ENCODE results near the gene NFYC. TPM values are rescaled to one million over a fixed set of nuclear protein-coding genes. Genes with fewer than 3 reads are reported as not detected.
A peak's percentile ranks its signal among the peaks of the same experiment; 100 is the strongest.
"Not testable (repeated sequence)": the region's sequence is repeated elsewhere in the genome, so short reads cannot be mapped to it uniquely, and the experiment has no call there.

Gene NFYC
- total and polyA plus RNA-seq, 7 donors, result 38.0 to 53.5 (median 41.8) TPM

DNA sequence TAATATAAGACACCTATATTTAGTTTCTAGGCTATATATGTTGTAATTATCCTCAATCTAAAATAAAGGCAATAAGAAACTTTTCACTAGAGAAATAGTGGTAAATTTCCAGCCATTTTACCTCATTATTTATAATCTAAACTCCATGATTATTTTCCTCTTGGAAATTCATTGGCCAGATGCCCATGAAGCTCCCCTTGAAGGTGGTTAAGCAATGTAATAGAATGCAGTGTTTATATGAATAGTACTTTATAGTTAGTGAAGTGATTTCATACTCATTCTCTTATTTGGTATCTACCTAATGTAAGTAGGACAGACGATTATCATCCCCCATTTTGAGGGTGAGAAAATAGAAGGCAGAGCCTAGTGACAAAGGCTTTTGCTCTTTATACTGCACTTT, 26.5 kb downstream of the NFYC start:
- H3K27me3 ChIP-seq, result no peaks in the 10 kb centered on the region
- no peak overlapping the region for H3K4me3 ChIP-seq
- 33 to 84% methylated on average over 1 of the region's 1 CpG for WGBS, 2 donors
- no peaks in the 10 kb centered on the region for H3K9me3 ChIP-seq
- peak overlapping the region in 2 of 4 donors; percentile 54 to 63 for H3K27ac ChIP-seq
- no peaks in the 10 kb centered on the region for H3K36me3 ChIP-seq
- intact Hi-C loops (cut with DNase I), result no loop called here
- no peak for TF ChIP-seq POLR2A (IDR thresholded peaks at IDR 0.05)
- TF ChIP-seq EP300 (IDR thresholded peaks at IDR 0.05), result no peak
- TF ChIP-seq, protein P1, sequence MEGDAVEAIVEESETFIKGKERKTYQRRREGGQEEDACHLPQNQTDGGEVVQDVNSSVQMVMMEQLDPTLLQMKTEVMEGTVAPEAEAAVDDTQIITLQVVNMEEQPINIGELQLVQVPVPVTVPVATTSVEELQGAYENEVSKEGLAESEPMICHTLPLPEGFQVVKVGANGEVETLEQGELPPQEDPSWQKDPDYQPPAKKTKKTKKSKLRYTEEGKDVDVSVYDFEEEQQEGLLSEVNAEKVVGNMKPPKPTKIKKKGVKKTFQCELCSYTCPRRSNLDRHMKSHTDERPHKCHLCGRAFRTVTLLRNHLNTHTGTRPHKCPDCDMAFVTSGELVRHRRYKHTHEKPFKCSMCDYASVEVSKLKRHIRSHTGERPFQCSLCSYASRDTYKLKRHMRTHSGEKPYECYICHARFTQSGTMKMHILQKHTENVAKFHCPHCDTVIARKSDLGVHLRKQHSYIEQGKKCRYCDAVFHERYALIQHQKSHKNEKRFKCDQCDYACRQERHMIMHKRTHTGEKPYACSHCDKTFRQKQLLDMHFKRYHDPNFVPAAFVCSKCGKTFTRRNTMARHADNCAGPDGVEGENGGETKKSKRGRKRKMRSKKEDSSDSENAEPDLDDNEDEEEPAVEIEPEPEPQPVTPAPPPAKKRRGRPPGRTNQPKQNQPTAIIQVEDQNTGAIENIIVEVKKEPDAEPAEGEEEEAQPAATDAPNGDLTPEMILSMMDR (IDR thresholded peaks at IDR 0.05), result no peak
- TF ChIP-seq POLR2AphosphoS5 (IDR thresholded peaks at IDR 0.05), result no peak
- peaks cover 0 to 95% (median 70%) of the 10 kb centered on the region in 4 donors for H3K4me1 ChIP-seq
- no peak for DNase-seq

GRCh38 chr1:40720493-40720892, 29.0 kb downstream of the NFYC start:
- H3K36me3 ChIP-seq, result no peaks in the 10 kb centered on the region
- H3K27ac ChIP-seq, result peak overlapping the region in 2 of 4 donors; percentile 54 to 77
- 93 to 95% methylated on average over 3 of the region's 3 CpGs for WGBS, 2 donors
- TF ChIP-seq, protein P1 (IDR thresholded peaks at IDR 0.05), result no peak
- TF ChIP-seq POLR2A (IDR thresholded peaks at IDR 0.05), result no peak
- TF ChIP-seq EP300 (IDR thresholded peaks at IDR 0.05), result no peak
- no peak for TF ChIP-seq POLR2AphosphoS5 (IDR thresholded peaks at IDR 0.05)
- intact Hi-C loops (cut with DNase I), result no loop called here
- H3K4me3 ChIP-seq, result no peak overlapping the region
- no peaks in the 10 kb centered on the region for H3K9me3 ChIP-seq
- no peaks in the 10 kb centered on the region for H3K27me3 ChIP-seq
- peaks cover 0 to 100% (median 79%) of the 10 kb centered on the region in 4 donors for H3K4me1 ChIP-seq
- DNase-seq, result no peak

- intact Hi-C loops (cut with DNase I), result no loop called here
- 72 to 80% methylated on average over 3 of the region's 3 CpGs for WGBS, 2 donors
- peaks cover 0 to 87% (median 75%) of the 10 kb centered on the region in 4 donors for H3K4me1 ChIP-seq
- H3K4me3 ChIP-seq, result no peak overlapping the region
- peak overlapping the region; percentile 22 to 77 (median 62) for H3K27ac ChIP-seq
- DNase-seq, result no peak
- no peaks in the 10 kb centered on the region for H3K27me3 ChIP-seq
- H3K36me3 ChIP-seq, result no peaks in the 10 kb centered on the region
- H3K9me3 ChIP-seq, result no peaks in the 10 kb centered on the region
- TF ChIP-seq POLR2A (IDR thresholded peaks at IDR 0.05) (no peak), POLR2AphosphoS5 (IDR thresholded peaks at IDR 0.05) (no peak), EP300 (IDR thresholded peaks at IDR 0.05) (no peak)
- TF ChIP-seq, protein P1 (IDR thresholded peaks at IDR 0.05), result no peak
Measured at GRCh38 chr1:40722622-40723021, 31.1 kb downstream of the NFYC start.

DNA sequence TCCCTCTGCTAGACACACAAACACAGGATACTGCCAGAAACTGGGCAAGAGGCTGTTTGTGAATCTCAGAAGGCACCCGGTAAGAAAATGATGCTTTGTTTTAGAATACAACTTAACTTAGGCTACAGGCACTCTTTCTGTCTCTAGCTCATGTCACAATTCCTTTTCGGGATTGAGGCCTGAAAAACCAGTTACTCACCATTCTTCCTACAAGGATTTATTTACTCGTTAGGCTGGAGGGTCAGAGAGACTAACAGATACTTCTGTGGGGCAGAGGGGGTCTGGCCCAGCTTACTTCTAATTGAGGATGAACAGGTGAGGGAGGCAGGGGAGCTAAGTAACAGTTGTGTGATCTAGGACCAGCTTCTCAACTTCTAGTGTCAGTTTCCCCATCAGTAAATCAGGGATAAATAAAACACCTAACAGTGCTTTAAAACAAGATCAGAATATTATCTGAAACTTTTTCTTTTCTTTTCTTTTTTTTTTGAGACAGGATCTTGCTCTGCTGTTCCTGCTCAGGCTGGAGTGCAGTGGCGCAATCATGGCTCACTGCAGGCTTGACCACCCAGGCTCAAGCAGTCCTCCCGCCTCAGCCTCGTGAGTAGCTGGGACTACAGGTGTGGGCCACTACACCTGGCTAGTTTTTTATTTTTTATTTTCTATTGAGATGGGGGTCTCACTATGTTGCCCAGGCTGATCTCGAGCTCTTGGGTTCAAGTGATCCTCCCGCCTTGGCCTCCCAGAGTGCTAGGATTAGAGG, 31.9 kb downstream of the NFYC start:
- Histone ChIP-seq H3K9me3 (no peaks in the 10 kb centered on the region), H3K27ac (peak overlapping the region; percentile 22 to 77 (median 62)), H3K36me3 (no peaks in the 10 kb centered on the region), H3K27me3 (no peaks in the 10 kb centered on the region), H3K4me1 (peaks cover 0 to 84% (median 70%) of the 10 kb centered on the region in 4 donors), H3K4me3 (no peak overlapping the region)
- no peak for DNase-seq
- intact Hi-C loops (cut with DNase I), result no loop called here
- no peak for TF ChIP-seq EP300 (IDR thresholded peaks at IDR 0.05)
- TF ChIP-seq POLR2A (IDR thresholded peaks at IDR 0.05), result no peak
- TF ChIP-seq, protein P1 (IDR thresholded peaks at IDR 0.05), result no peak
- TF ChIP-seq POLR2AphosphoS5 (IDR thresholded peaks at IDR 0.05), result no peak
- WGBS, 2 donors, result 87 to 91% methylated on average over 8 of the region's 8 CpGs

- H3K36me3 ChIP-seq; intact Hi-C loops (cut with DNase I); H3K4me3 ChIP-seq; H3K27me3 ChIP-seq; DNase-seq; H3K27ac ChIP-seq; H3K9me3 ChIP-seq: not testable (repeated sequence)
- 97% methylated on average over 9 of the region's 9 CpGs for WGBS, 2 donors
- H3K4me1 ChIP-seq, result peaks cover 0 to 60% (median 46%) of the 10 kb centered on the region in 4 donors
Measured at GRCh38 chr1:40727662-40728061, 36.2 kb downstream of the NFYC start.

- H3K4me3 ChIP-seq; intact Hi-C loops (cut with DNase I); DNase-seq; H3K27me3 ChIP-seq; H3K36me3 ChIP-seq; H3K27ac ChIP-seq; H3K9me3 ChIP-seq: not testable (repeated sequence)
- 94 to 98% methylated on average over 5 of the region's 5 CpGs for WGBS, 2 donors
- peaks cover 0 to 56% (median 36%) of the 10 kb centered on the region in 4 donors for H3K4me1 ChIP-seq
Measured at GRCh38 chr1:40729316-40729862, 37.9 kb downstream of the NFYC start.

Data from sigmoid colon (tissue), 7 donors.